ENCODE results near the gene MARCHF10.

Gene MARCHF10

GRCh38 chr17:62674363-62674739, 133.8 kb downstream of the MARCHF10 start:
- Histone ChIP-seq H3K27me3 (replicated peaks in 2 of 5; ENCODE audit: control insufficient read depth in 4 of 5, insufficient read depth in 5 of 5, low read length in 4 of 5) (no peaks in the 10 kb centered on the region), H3K27ac (ENCODE audit: insufficient read depth in 1 of 2, low read depth in 1 of 2, low read length in 2 of 2, poor library complexity in 1 of 2, severe bottlenecking in 2 of 2) (no peak overlapping the region), H3K4me1 (ENCODE audit: control extremely low read depth in 1 of 4, control insufficient read depth in 4 of 4, insufficient read depth in 4 of 4, low read length in 3 of 4) (no peaks in the 10 kb centered on the region), H3K4me3 (ENCODE audit: control insufficient read depth in 1 of 7, extremely low read depth in 1 of 7, insufficient read depth in 4 of 7, low read depth in 2 of 7, low read length in 6 of 7) (no peak overlapping the region), H3K9me3 (ENCODE audit: control extremely low read depth in 1 of 5, control insufficient read depth in 4 of 5, insufficient read depth in 2 of 5, low read depth in 1 of 5, low read length in 4 of 5) (no peaks in the 10 kb centered on the region), H3K36me3 (ENCODE audit: control insufficient read depth in 4 of 4, insufficient read depth in 4 of 4, low read length in 3 of 4) (peaks cover 0 to 33% (median 2%) of the 10 kb centered on the region in 4 experiments)
- ChIA-PET POLR2A (interaction anchor here (0.6 kb wide), 1 partner anchor 22 kb away, joined by 4 read pairs; no protein-coding TSS in a partner anchor), CTCF (interaction anchor here (0.7 to 1.0 kb wide), 2 partner anchors 732 to 804 kb away, joined by 3 read pairs; no protein-coding TSS in a partner anchor)
- DNase-seq: no peak
- no CpG with 5 or more reads among the region's 6 CpGs for WGBS (ENCODE audit: insufficient coverage)

DNA sequence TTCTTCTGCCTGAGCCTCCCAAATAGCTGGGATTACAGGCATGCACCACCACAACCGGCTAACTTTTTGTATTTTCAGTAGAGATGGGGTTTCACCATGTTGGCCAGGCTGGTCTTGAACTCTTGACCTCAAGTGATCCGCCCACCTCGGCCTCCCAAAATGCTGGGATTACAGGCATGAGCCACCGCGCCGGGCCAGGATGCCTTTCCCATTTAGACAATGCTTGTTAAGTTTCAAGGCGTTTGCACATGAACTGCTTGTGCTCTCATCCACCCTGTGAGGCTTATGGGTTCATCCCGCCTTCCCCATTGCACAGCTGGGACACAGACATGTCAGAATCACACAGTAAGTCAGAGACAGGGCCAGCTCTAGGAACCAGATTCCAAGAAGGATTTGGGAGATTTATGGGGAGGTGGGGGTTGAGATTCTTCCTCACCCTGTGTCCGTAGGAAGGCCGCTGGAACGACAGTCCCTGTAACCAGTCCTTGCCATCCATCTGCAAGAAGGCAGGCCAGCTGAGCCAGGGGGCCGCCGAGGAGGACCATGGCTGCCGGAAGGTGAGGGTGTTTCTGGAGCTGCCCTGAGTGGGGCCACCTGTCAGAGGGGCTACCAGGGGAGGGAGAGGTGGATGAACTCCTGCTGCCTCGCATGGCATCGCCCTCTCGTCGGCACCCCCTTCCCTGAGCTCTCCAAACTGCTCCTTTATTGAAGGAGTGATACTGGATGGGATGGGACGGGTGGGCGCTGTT, 134.3 kb downstream of the MARCHF10 start:
- Histone ChIP-seq H3K27ac (ENCODE audit: insufficient read depth in 1 of 2, low read depth in 1 of 2, low read length in 2 of 2, poor library complexity in 1 of 2, severe bottlenecking in 2 of 2) (no peak overlapping the region), H3K36me3 (ENCODE audit: control insufficient read depth in 4 of 4, insufficient read depth in 4 of 4, low read length in 3 of 4) (peaks cover 0 to 31% (median 2%) of the 10 kb centered on the region in 4 experiments), H3K4me1 (ENCODE audit: control extremely low read depth in 1 of 4, control insufficient read depth in 4 of 4, insufficient read depth in 4 of 4, low read length in 3 of 4) (no peaks in the 10 kb centered on the region), H3K27me3 (replicated peaks in 2 of 5; ENCODE audit: control insufficient read depth in 4 of 5, insufficient read depth in 5 of 5, low read length in 4 of 5) (no peaks in the 10 kb centered on the region), H3K4me3 (ENCODE audit: control insufficient read depth in 1 of 7, extremely low read depth in 1 of 7, insufficient read depth in 4 of 7, low read depth in 2 of 7, low read length in 6 of 7) (no peak overlapping the region), H3K9me3 (ENCODE audit: control extremely low read depth in 1 of 5, control insufficient read depth in 4 of 5, insufficient read depth in 2 of 5, low read depth in 1 of 5, low read length in 4 of 5) (no peaks in the 10 kb centered on the region)
- CTCF ChIA-PET: interaction anchor here (0.7 to 3.7 kb wide), 10 partner anchors 8 to 804 kb away, joined by 3 to 14 read pairs (median 4); no protein-coding TSS in a partner anchor
- WGBS (ENCODE audit: insufficient coverage): 93% methylated on average over 10 of the region's 20 CpGs
- POLR2A ChIA-PET: interaction anchor here (0.6 kb wide), 1 partner anchor 21 kb away, joined by 4 read pairs; no protein-coding TSS in a partner anchor
- no peak for DNase-seq

DNA sequence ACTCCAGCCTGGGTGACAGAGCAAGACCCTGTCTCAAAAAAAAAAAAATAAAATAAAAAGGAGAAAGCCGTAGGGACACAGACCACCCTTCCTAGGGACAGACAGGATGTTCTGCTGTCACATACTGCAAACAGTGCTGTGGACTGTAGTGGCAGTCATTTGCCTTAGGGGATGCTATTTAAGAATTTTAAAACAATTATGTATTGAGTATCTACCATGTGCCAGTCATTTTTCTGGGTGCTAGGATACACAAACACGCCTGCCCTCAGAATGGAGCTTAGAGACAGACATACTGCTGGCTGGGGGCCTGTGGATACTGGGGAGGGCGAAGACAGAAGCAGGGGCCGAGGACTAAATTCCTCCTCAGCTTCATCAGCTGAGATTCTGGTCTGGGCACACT, 135.2 kb downstream of the MARCHF10 start:
- Histone ChIP-seq H3K4me3 (ENCODE audit: control insufficient read depth in 1 of 7, extremely low read depth in 1 of 7, insufficient read depth in 4 of 7, low read depth in 2 of 7, low read length in 6 of 7) (no peak overlapping the region), H3K36me3 (ENCODE audit: control insufficient read depth in 4 of 4, insufficient read depth in 4 of 4, low read length in 3 of 4) (peaks cover 0 to 28% (median 3%) of the 10 kb centered on the region in 4 experiments), H3K9me3 (ENCODE audit: control extremely low read depth in 1 of 5, control insufficient read depth in 4 of 5, insufficient read depth in 2 of 5, low read depth in 1 of 5, low read length in 4 of 5) (no peaks in the 10 kb centered on the region), H3K4me1 (ENCODE audit: control extremely low read depth in 1 of 4, control insufficient read depth in 4 of 4, insufficient read depth in 4 of 4, low read length in 3 of 4) (no peaks in the 10 kb centered on the region), H3K27me3 (replicated peaks in 2 of 5; ENCODE audit: control insufficient read depth in 4 of 5, insufficient read depth in 5 of 5, low read length in 4 of 5) (no peaks in the 10 kb centered on the region), H3K27ac (ENCODE audit: insufficient read depth in 1 of 2, low read depth in 1 of 2, low read length in 2 of 2, poor library complexity in 1 of 2, severe bottlenecking in 2 of 2) (no peak overlapping the region)
- CTCF ChIA-PET: interaction anchor here (0.8 to 3.7 kb wide), 12 partner anchors 9 to 734 kb away, joined by 3 to 14 read pairs (median 4); no protein-coding TSS in a partner anchor
- WGBS (ENCODE audit: insufficient coverage): 100% methylated on average over 4 of the region's 4 CpGs
- POLR2A ChIA-PET: interaction anchor here (1.3 kb wide), 1 partner anchor 16 kb away, joined by 4 read pairs; no protein-coding TSS in a partner anchor
- no peak for DNase-seq

GRCh38 chr17:62671553-62671952, 136.6 kb downstream of the MARCHF10 start:
- H3K4me1 ChIP-seq (ENCODE audit: control extremely low read depth in 1 of 4, control insufficient read depth in 4 of 4, insufficient read depth in 4 of 4, low read length in 3 of 4): no peaks in the 10 kb centered on the region

GRCh38 chr17:62670202-62670821, 137.8 kb downstream of the MARCHF10 start:
- Histone ChIP-seq H3K27ac (ENCODE audit: insufficient read depth in 1 of 2, low read depth in 1 of 2, low read length in 2 of 2, poor library complexity in 1 of 2, severe bottlenecking in 2 of 2) (no peak overlapping the region), H3K27me3 (replicated peaks in 2 of 5; ENCODE audit: control insufficient read depth in 4 of 5, insufficient read depth in 5 of 5, low read length in 4 of 5) (no peaks in the 10 kb centered on the region), H3K4me3 (ENCODE audit: control insufficient read depth in 1 of 7, extremely low read depth in 1 of 7, insufficient read depth in 4 of 7, low read depth in 2 of 7, low read length in 6 of 7) (no peak overlapping the region), H3K9me3 (ENCODE audit: control extremely low read depth in 1 of 5, control insufficient read depth in 4 of 5, insufficient read depth in 2 of 5, low read depth in 1 of 5, low read length in 4 of 5) (no peaks in the 10 kb centered on the region), H3K4me1 (ENCODE audit: control extremely low read depth in 1 of 4, control insufficient read depth in 4 of 4, insufficient read depth in 4 of 4, low read length in 3 of 4) (no peaks in the 10 kb centered on the region), H3K36me3 (ENCODE audit: control insufficient read depth in 4 of 4, insufficient read depth in 4 of 4, low read length in 3 of 4) (peaks cover 0 to 21% (median 1%) of the 10 kb centered on the region in 4 experiments)
- no peak for DNase-seq
- POLR2A ChIA-PET: no interaction called here
- CTCF ChIA-PET: interaction anchor here (3.7 kb wide), 1 partner anchor 736 kb away, joined by 14 read pairs; no protein-coding TSS in a partner anchor
- WGBS (ENCODE audit: insufficient coverage): 87% methylated on average over 23 of the region's 24 CpGs

More at GRCh38 chr17:62671553-62671952, 136.6 kb downstream of the MARCHF10 start:
- peaks cover 0 to 34% (median 3%) of the 10 kb centered on the region in 4 experiments for H3K36me3 ChIP-seq (ENCODE audit: control insufficient read depth in 4 of 4, insufficient read depth in 4 of 4, low read length in 3 of 4)
- H3K27ac ChIP-seq (ENCODE audit: insufficient read depth in 1 of 2, low read depth in 1 of 2, low read length in 2 of 2, poor library complexity in 1 of 2, severe bottlenecking in 2 of 2): no peak overlapping the region
- ChIA-PET POLR2A (interaction anchor here (1.3 kb wide), 1 partner anchor 15 kb away, joined by 4 read pairs; no protein-coding TSS in a partner anchor), CTCF (interaction anchor here (0.8 to 3.7 kb wide), 11 partner anchors 10 to 937 kb away, joined by 3 to 14 read pairs (median 4); no protein-coding TSS in a partner anchor)
- H3K4me3 ChIP-seq (ENCODE audit: control insufficient read depth in 1 of 7, extremely low read depth in 1 of 7, insufficient read depth in 4 of 7, low read depth in 2 of 7, low read length in 6 of 7): no peak overlapping the region
- 89% methylated on average over 12 of the region's 14 CpGs for WGBS (ENCODE audit: insufficient coverage)
- H3K9me3 ChIP-seq (ENCODE audit: control extremely low read depth in 1 of 5, control insufficient read depth in 4 of 5, insufficient read depth in 2 of 5, low read depth in 1 of 5, low read length in 4 of 5): no peaks in the 10 kb centered on the region
- no peaks in the 10 kb centered on the region for H3K27me3 ChIP-seq (replicated peaks in 2 of 5; ENCODE audit: control insufficient read depth in 4 of 5, insufficient read depth in 5 of 5, low read length in 4 of 5)
- no peak for DNase-seq

GRCh38 chr17:62668091-62668804, 139.9 kb downstream of the MARCHF10 start:
- DNase-seq: no peak
- ChIA-PET POLR2A (no interaction called here), CTCF (interaction anchor here (0.6 to 1.7 kb wide), 3 partner anchors 18 to 26 kb away, joined by 3 to 5 read pairs (median 3); no protein-coding TSS in a partner anchor)
- no peak overlapping the region for H3K4me3 ChIP-seq (ENCODE audit: control insufficient read depth in 1 of 7, extremely low read depth in 1 of 7, insufficient read depth in 4 of 7, low read depth in 2 of 7, low read length in 6 of 7)
- no peaks in the 10 kb centered on the region for H3K9me3 ChIP-seq (ENCODE audit: control extremely low read depth in 1 of 5, control insufficient read depth in 4 of 5, insufficient read depth in 2 of 5, low read depth in 1 of 5, low read length in 4 of 5)
- 89% methylated on average over 6 of the region's 10 CpGs for WGBS (ENCODE audit: insufficient coverage)
- no peak overlapping the region for H3K27ac ChIP-seq (ENCODE audit: insufficient read depth in 1 of 2, low read depth in 1 of 2, low read length in 2 of 2, poor library complexity in 1 of 2, severe bottlenecking in 2 of 2)
- no peaks in the 10 kb centered on the region for H3K27me3 ChIP-seq (replicated peaks in 2 of 5; ENCODE audit: control insufficient read depth in 4 of 5, insufficient read depth in 5 of 5, low read length in 4 of 5)
- H3K36me3 ChIP-seq (ENCODE audit: control insufficient read depth in 4 of 4, insufficient read depth in 4 of 4, low read length in 3 of 4): peaks cover 0 to 6% (median 1%) of the 10 kb centered on the region in 4 experiments
- peaks cover 0 to 3% (median 0%) of the 10 kb centered on the region in 4 experiments for H3K4me1 ChIP-seq (ENCODE audit: control extremely low read depth in 1 of 4, control insufficient read depth in 4 of 4, insufficient read depth in 4 of 4, low read length in 3 of 4)
